G401 (cell line): ENCODE results near the gene MICAL2. TPM values are rescaled to one million over a fixed set of nuclear protein-coding genes. Genes with fewer than 3 reads are reported as not detected.

Experiments used
- DNase-seq: peaks from one replicate; pipeline ENCODE4 v3.0.0-alpha.2; 2015; ENCODE audit warnings: low spot score
- in situ Hi-C: cut with HindIII; loops from 2 replicates; pipeline ENCODE4 v1.10.0; 2016; ENCODE audit warnings: low sequenced_read_pairs, mixed read lengths
- total RNA-seq: library from RNA; depleted of rRNA; stranded (reverse); fragments of >200 nt; shearing (Covaris generic); gene quantifications from 2 replicates; pipeline ENCODE4 v1.2.3, GENCODE V29; 2014

Gene MICAL2
- total RNA-seq, 1 experiment from 2014 or later, result 21.1 TPM

- in situ Hi-C loops, result no loop called here
- no peak for DNase-seq
Measured at GRCh38 chr11:12280838-12281565, 170.6 kb downstream of the MICAL2 start.

- in situ Hi-C loops, result no loop called here
- peak; percentile 89 for DNase-seq
Measured at GRCh38 chr11:12281571-12282478, 171.4 kb downstream of the MICAL2 start.

GRCh38 chr11:12282676-12283075 is 172.3 kb downstream of the MICAL2 start:
- DNase-seq, result no peak
- in situ Hi-C loops, result no loop called here

GRCh38 chr11:12284316-12285050 is 174.1 kb downstream of the MICAL2 start:
- in situ Hi-C loops, result no loop called here
- DNase-seq, result no peak

- no peak for DNase-seq
- in situ Hi-C loops, result no loop called here
Measured at GRCh38 chr11:12285106-12285505, 174.7 kb downstream of the MICAL2 start.

- DNase-seq, result no peak
- in situ Hi-C loops, result no loop called here
Measured at GRCh38 chr11:12285811-12286222, 175.4 kb downstream of the MICAL2 start.

- in situ Hi-C loops, result no loop called here
Measured at GRCh38 chr11:12286606-12287005, 176.2 kb downstream of the MICAL2 start.

GRCh38 chr11:12287009-12287373 is 176.6 kb downstream of the MICAL2 start:
- DNase-seq, result no peak
- in situ Hi-C loops, result no loop called here

More at GRCh38 chr11:12286606-12287005, 176.2 kb downstream of the MICAL2 start:
- DNase-seq, result no peak

GRCh38 chr11:12287374-12288211 is 177.2 kb downstream of the MICAL2 start:
- in situ Hi-C loops, result no loop called here
- no peak for DNase-seq

- DNase-seq, result peak; percentile 72
- in situ Hi-C loops, result no loop called here
Measured at GRCh38 chr11:12288212-12288930, 178.0 kb downstream of the MICAL2 start.

GRCh38 chr11:12288931-12289666 is 178.7 kb downstream of the MICAL2 start:
- no peak for DNase-seq
- in situ Hi-C loops, result no loop called here

GRCh38 chr11:12289667-12290476 is 179.5 kb downstream of the MICAL2 start:
- DNase-seq, result no peak
- in situ Hi-C loops, result no loop called here

GRCh38 chr11:12290477-12290922 is 180.1 kb downstream of the MICAL2 start:
- in situ Hi-C loops, result no loop called here
- DNase-seq, result peak; percentile 60

- in situ Hi-C loops, result no loop called here
- DNase-seq, result no peak
Measured at GRCh38 chr11:12291313-12291712, 180.9 kb downstream of the MICAL2 start.

GRCh38 chr11:12291766-12292165 is 181.4 kb downstream of the MICAL2 start:
- in situ Hi-C loops, result no loop called here
- no peak for DNase-seq

- no peak for DNase-seq
- in situ Hi-C loops, result no loop called here
Measured at GRCh38 chr11:12292766-12293165, 182.4 kb downstream of the MICAL2 start.

- in situ Hi-C loops, result no loop called here
- no peak for DNase-seq
Measured at GRCh38 chr11:12293486-12293885, 183.1 kb downstream of the MICAL2 start.
